Smooth muscle cell (in vitro differentiated cells): ENCODE measurements around the gene GSTM3. TPM values are rescaled to one million over a fixed set of nuclear protein-coding genes. Genes with fewer than 3 reads are reported as not detected.

Experiments used
- DNase-seq: peaks from one replicate; lab custom pipeline; 2025; ENCODE audit not compliant: unreplicated experiment; lab: John Stamatoyannopoulos, UW
- H2AFZ ChIP-seq: fragments of 200-600 bp; sonication (generic); 2 replicates; pipeline ENCODE4 v1.6.0; 2016; ENCODE audit warnings: antibody characterized with exemption, low read depth, mild to moderate bottlenecking
- H3F3A ChIP-seq: fragments of 200-600 bp; sonication (generic); 2 replicates; pipeline ENCODE4 v1.6.0; 2017; ENCODE audit warnings: antibody characterized with exemption, low read depth
- H3K27ac ChIP-seq: fragments of 200-600 bp; sonication (generic); 2 replicates; pipeline ENCODE4 v1.5.1; 2016; ENCODE audit warnings: low read depth, mild to moderate bottlenecking
- H3K27me3 ChIP-seq: fragments of 200-600 bp; sonication (generic); 2 replicates; pipeline ENCODE4 v1.6.1; 2016; ENCODE audit warnings: low read depth, mild to moderate bottlenecking
- H3K36me3 ChIP-seq: fragments of 200-600 bp; sonication (generic); 2 replicates; pipeline ENCODE4 v1.5.1; 2016; ENCODE audit warnings: low read depth
- H3K4me1 ChIP-seq: fragments of 200-600 bp; sonication (generic); 2 replicates; pipeline ENCODE4 v1.5.1; 2016; ENCODE audit warnings: low read depth
- H3K4me2 ChIP-seq: fragments of 200-600 bp; sonication (generic); 2 replicates; pipeline ENCODE4 v1.6.0; 2016; ENCODE audit warnings: mild to moderate bottlenecking
- H3K4me3 ChIP-seq: fragments of 200-600 bp; sonication (generic); 2 replicates; pipeline ENCODE4 v1.5.1; 2016; ENCODE audit warnings: mild to moderate bottlenecking
- H3K79me2 ChIP-seq: fragments of 200-600 bp; sonication (generic); 2 replicates; pipeline ENCODE4 v1.6.0; 2016; ENCODE audit warnings: low read depth, mild to moderate bottlenecking
- H3K9ac ChIP-seq: fragments of 200-600 bp; sonication (generic); 2 replicates; pipeline ENCODE4 v1.6.0; 2016; ENCODE audit warnings: low read depth
- H3K9me3 ChIP-seq: fragments of 200-600 bp; sonication (generic); replicated peaks from 2 replicates; pipeline ENCODE4 v1.5.1; 2016; ENCODE audit warnings: low read depth
- H4K20me1 ChIP-seq: fragments of 200-600 bp; sonication (generic); 2 replicates; pipeline ENCODE4 v1.6.0; 2016; ENCODE audit warnings: low read depth
- WGBS: methylation state at CpG from one replicate; pipeline ENCODE4 v1.1.7; 2016; ENCODE audit warnings: low lambda C conversion rate; 5-methylcytosine and 5-hydroxymethylcytosine counted together
- polyA plus RNA-seq: library from polyadenylated mRNA; unstranded; fragments of >200 nt; fragmentation: Nextera tagmentation; extraction: Ambion mirVana; gene quantifications from 2 replicates; pipeline ENCODE4 v1.2.1, GENCODE V29; 2016
- total RNA-seq: library from RNA; depleted of rRNA; stranded (reverse); fragments of >200 nt; gene quantifications from 2 replicates; pipeline ENCODE4 v1.2.3, GENCODE V29; 2014
- TF ChIP-seq, protein P1 (sequence below): fragments of 200-600 bp; sonication (generic); IDR thresholded peaks from 2 replicates; pipeline ENCODE4 v1.5.1; 2017; ENCODE audit warnings: borderline replicate concordance, mild to moderate bottlenecking, antibody characterized with exemption; ENCODE audit not compliant: insufficient read depth, poor library complexity, severe bottlenecking

GSTM3 gene
- total and polyA plus RNA-seq, 2 experiments from 2014 or later: 153 to 218 TPM

DNA sequence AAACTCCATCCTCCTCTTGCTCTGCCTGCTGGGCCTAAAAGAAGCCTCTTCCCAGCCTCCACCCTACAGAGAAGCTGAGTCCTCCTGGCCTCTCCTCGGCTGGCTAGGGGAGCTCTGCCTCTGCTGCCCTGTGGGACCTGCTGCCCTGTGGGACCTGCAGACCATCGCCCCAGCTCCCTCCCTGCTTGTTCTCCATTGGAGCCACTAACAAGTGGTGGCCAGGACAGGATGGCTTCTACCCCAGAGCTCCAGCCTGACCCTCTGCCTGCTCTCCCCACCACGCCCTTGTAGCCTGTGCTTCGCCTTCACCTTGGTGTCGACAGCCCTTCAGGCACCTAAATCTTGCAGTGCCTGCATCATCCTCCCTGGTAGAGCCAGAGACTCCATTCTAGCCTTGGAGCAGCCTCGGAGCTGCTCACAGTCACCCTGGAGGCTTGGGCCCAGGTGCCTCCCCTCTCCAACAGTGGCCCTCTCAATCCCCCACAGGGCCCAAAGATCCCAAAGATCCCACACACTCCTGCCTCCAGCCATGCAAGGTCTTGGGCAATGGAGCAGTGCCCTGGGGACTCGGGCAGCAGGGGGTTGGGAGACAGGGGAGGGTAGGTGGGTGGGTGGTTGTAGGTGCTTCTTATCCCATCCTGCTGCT, 19.9 kb upstream of the GSTM3 start:
- no peaks in the 10 kb centered on the region for H3K79me2 ChIP-seq
- no peak overlapping the region for H2AFZ ChIP-seq
- no peaks in the 10 kb centered on the region for H3K27me3 ChIP-seq
- 79% methylated on average over 7 of the region's 7 CpGs for WGBS
- no peaks in the 10 kb centered on the region for H3K4me1 ChIP-seq
- H4K20me1 ChIP-seq: no peaks in the 10 kb centered on the region
- no peak overlapping the region for H3K9ac ChIP-seq
- H3K9me3 ChIP-seq: no peaks in the 10 kb centered on the region
- no peaks in the 10 kb centered on the region for H3K36me3 ChIP-seq
- H3K4me2 ChIP-seq: no peak overlapping the region
- no peak for DNase-seq
- H3F3A ChIP-seq: no peaks in the 10 kb centered on the region
- TF ChIP-seq, protein P1, sequence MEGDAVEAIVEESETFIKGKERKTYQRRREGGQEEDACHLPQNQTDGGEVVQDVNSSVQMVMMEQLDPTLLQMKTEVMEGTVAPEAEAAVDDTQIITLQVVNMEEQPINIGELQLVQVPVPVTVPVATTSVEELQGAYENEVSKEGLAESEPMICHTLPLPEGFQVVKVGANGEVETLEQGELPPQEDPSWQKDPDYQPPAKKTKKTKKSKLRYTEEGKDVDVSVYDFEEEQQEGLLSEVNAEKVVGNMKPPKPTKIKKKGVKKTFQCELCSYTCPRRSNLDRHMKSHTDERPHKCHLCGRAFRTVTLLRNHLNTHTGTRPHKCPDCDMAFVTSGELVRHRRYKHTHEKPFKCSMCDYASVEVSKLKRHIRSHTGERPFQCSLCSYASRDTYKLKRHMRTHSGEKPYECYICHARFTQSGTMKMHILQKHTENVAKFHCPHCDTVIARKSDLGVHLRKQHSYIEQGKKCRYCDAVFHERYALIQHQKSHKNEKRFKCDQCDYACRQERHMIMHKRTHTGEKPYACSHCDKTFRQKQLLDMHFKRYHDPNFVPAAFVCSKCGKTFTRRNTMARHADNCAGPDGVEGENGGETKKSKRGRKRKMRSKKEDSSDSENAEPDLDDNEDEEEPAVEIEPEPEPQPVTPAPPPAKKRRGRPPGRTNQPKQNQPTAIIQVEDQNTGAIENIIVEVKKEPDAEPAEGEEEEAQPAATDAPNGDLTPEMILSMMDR: no peak
- no peak overlapping the region for H3K27ac ChIP-seq
- H3K4me3 ChIP-seq: no peak overlapping the region

DNA sequence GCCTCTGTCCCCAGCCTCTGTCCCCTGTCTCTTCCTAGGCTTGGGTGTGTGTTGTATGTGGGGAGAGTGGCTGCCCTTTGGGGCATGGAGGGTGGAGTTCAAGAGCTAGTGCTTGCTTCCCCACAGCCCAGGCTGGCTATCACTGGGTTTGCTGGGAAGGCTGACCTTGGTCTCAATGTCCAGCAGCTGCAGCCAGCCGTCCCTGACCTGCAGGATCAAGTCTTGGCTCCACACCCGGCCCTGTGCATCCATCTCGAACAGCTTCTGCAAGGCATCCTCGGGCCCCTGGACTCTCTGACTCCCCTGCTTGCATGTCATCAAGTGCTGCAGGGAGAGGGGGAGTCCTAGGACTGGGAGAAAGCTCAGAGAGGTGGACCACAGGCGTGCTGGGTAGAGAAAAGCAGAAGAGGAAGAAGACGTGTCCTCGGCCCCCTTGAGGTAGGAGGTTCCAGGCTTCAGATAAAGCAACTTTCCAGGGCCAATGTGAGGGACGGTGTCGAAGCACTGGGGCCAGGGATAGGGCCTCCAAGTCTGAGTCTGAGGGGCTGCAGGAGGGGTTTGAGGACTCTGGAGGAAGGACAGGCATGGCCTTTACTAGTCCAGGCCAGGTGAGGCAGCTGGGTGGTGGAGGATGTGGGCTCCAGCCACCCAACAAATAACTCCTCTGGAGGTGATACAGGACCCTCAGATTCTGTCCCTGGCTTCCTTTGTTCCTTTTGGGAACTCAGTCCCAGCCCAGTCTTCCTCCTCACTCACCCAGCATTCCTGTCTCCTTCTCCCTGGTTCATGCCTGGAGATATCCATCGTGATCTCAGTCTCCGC, 18.9 kb upstream of the GSTM3 start:
- Histone ChIP-seq H3K36me3 (no peaks in the 10 kb centered on the region), H3K9me3 (no peaks in the 10 kb centered on the region), H3K79me2 (no peaks in the 10 kb centered on the region), H3K27ac (no peak overlapping the region), H3K4me1 (no peaks in the 10 kb centered on the region), H3F3A (no peaks in the 10 kb centered on the region), H3K4me3 (no peak overlapping the region), H3K9ac (no peak overlapping the region), H2AFZ (no peak overlapping the region), H4K20me1 (no peaks in the 10 kb centered on the region), H3K27me3 (no peaks in the 10 kb centered on the region), H3K4me2 (no peak overlapping the region)
- DNase-seq: no peak
- TF ChIP-seq, protein P1: no peak
- WGBS: 98% methylated on average over 11 of the region's 11 CpGs

DNA sequence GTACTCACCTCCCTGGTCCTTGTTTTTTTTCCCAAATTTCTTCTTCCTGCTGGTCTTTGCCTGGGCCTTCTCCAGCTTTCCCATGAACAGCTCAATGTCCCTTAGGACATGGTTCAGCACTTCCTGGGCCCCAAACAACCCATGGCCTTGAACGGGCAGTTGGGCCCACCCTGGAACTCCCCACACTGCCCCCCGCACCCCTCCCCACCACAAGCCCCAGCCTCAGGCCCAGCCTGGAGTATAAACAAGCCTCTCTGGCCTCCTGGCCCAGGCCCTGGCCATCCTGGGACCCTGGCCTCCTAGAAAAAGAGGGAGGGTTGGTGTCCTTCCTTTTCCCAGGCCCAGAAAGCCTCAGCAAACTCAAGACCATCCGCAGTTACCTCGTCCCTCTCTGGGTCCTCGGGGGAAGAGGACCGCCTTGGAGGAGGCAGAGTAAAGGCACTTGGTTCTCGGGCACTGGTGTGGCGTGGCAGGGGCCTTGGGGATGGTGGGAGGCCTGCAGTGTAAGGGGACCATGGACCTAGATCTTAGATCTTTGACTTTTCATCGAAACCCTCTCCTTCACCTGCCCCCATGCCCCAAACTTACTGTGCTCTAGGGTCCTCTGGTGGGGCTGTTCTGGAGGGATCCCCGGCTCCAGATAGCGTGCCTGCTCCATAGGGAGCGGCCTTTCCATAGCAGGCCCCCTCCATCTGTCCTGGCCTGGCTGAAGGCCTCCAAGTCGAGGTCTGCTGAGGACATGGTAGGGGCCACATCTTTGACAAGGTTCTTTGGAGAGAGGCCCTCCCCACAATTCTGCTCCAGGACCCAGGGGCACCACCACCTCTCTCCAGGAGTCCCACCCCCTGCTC, 17.3 kb upstream of the GSTM3 start:
- H3K36me3 ChIP-seq: no peaks in the 10 kb centered on the region
- 92% methylated on average over 13 of the region's 13 CpGs for WGBS
- TF ChIP-seq, protein P1: no peak
- H3K9ac ChIP-seq: no peak overlapping the region
- no peaks in the 10 kb centered on the region for H4K20me1 ChIP-seq
- H3K27me3 ChIP-seq: no peaks in the 10 kb centered on the region
- H3K4me1 ChIP-seq: no peaks in the 10 kb centered on the region
- DNase-seq: no peak
- no peak overlapping the region for H2AFZ ChIP-seq
- H3K27ac ChIP-seq: no peak overlapping the region
- no peaks in the 10 kb centered on the region for H3K9me3 ChIP-seq
- H3F3A ChIP-seq: no peaks in the 10 kb centered on the region
- H3K4me3 ChIP-seq: no peak overlapping the region
- no peak overlapping the region for H3K4me2 ChIP-seq
- H3K79me2 ChIP-seq: no peaks in the 10 kb centered on the region
